ENCODE measurements around the gene CEP85L.

CEP85L gene

DNA sequence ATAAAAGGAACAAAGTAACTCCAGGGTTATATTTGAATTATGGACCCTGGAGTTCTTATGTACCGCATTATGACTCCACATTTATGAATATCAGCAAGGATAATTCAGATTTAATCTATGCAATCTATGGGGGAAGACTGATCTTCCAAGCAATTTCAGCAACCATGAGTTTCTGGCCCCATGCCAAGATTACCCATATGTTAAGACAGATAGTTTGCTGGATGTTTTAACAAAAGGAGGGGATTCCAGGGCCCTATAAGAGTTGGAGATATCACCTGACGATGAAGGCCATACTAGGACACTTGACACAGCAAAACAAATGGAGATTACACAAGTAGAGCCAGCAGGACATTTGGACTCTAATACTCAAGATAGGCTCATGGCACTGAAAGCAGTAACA is 149.2 kb downstream of the CEP85L start:
- DNase-seq (ENCODE audit: low read depth in 2 of 2, low spot score in 1 of 2), result no peak

GRCh38 chr6:118501765-118502164 is 149.6 kb downstream of the CEP85L start:
- DNase-seq (ENCODE audit: low read depth in 2 of 2, low spot score in 1 of 2), result no peak

DNA sequence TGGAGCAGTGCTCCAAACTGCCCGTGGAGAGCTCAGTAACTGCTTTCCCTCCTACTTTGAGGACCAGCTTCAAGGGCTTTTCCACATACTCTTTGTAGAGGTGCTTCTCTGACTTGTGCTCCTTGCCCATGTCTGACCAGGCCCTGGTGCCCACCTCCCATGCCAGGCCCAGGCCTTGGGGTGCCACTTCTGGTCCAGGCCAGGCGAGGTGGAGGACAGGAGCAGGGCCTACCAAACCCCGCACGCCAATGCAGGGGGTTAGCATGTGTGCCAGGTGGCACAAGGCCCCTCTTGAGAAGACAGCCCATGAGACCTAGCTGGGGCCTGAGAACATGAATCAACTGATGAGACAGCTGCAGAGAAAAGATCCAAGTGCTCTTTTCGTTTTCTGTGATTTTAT is 150.3 kb downstream of the CEP85L start:
- no peak for DNase-seq (ENCODE audit: low read depth in 2 of 2, low spot score in 1 of 2)

DNA sequence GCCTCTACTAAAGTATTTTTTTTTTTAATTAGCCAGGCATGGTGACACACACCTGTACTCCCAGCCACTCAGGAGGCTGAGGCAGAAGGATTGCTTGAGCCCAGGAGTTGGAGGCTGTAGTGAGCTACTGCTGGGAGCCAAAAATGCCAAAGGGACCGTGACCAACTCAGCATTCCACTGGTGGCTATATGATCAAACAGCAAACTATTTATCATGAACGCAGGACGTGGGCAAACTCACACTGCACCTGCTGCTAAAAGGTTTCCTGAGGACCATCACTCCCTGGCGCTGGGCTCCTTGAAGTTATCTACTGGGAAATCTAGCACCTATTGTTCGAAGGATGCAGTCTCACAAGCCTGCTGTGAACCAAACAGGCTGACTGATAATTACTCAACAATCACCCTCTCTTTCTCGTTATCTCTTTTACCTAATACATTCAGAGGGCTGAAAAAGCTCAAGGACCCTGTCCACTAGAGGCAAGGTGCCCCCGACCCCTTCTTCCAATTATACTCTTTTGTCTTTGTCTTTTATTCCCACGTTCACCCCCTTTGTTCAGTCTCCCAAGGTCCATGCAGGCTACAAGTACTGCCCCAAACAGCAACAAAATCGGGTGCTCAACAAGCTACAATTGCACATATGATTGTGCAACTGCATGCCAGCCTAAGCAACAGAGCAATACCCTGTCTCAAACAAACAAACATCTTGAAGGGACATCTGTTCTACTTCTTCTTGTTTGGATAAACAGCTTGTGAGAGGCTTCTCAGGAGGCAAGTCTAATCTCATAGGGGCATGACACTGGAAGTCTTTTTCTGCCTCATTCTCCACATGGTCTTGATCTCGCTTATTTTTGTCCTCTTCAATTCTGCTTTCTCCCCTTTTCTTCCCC is 151.0 kb downstream of the CEP85L start:
- no peak for DNase-seq (ENCODE audit: low read depth in 2 of 2, low spot score in 1 of 2)

GRCh38 chr6:118495485-118496280 is 155.7 kb downstream of the CEP85L start:
- DNase-seq (ENCODE audit: low read depth in 2 of 2, low spot score in 1 of 2), result no peak

- DNase-seq (ENCODE audit: low read depth in 2 of 2, low spot score in 1 of 2), result no peak
Measured at GRCh38 chr6:118494091-118494490, 157.3 kb downstream of the CEP85L start.

GRCh38 chr6:118489990-118490389 is 161.4 kb downstream of the CEP85L start:
- no peak for DNase-seq (ENCODE audit: low read depth in 2 of 2, low spot score in 1 of 2)

GRCh38 chr6:118488631-118489030 is 162.8 kb downstream of the CEP85L start:
- DNase-seq (ENCODE audit: low read depth in 2 of 2, low spot score in 1 of 2), result no peak

- no peak for DNase-seq (ENCODE audit: low read depth in 2 of 2, low spot score in 1 of 2)
Measured at GRCh38 chr6:118485601-118486550, 165.5 kb downstream of the CEP85L start.

DNA sequence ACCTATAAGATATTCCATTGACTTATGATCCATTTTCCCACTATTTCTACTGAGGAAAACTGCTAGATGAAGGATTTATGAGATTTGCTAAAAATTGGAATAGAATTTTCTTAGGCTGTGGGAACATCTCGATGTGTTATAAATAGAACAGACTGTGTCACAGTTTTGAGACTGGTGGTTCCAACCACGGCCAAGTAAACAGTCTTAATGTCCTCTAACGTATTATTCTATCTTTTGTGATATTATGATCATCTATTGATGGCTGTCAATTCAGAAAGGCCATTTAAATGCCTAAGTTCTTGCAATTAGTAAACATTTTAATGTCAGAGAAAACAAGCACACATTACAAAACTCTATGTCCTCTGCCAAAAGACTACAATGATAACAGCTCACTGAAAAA is 174.8 kb downstream of the CEP85L start:
- DNase-seq (ENCODE audit: low read depth in 2 of 2, low spot score in 1 of 2), result no peak

DNA sequence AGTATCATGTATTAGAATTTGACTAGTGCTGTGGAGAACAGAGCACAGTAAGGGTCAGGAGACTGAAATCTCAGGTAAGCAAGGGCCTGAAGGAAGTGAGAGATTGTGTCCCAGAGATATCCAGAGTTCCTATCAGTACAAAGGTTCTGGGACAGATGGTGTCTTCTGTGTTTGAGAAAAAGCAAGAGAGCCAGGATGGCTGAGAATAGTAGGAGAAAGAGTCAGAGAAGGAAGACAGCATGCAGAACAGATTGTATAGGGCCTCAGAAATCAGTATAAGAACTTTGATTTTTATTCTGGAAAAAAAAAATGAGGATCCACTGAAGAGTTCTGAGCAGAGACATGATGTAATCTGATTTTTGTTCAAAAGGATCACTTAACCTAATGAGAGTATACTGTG is 178.1 kb downstream of the CEP85L start:
- DNase-seq (ENCODE audit: low read depth in 2 of 2, low spot score in 1 of 2), result no peak

DNA sequence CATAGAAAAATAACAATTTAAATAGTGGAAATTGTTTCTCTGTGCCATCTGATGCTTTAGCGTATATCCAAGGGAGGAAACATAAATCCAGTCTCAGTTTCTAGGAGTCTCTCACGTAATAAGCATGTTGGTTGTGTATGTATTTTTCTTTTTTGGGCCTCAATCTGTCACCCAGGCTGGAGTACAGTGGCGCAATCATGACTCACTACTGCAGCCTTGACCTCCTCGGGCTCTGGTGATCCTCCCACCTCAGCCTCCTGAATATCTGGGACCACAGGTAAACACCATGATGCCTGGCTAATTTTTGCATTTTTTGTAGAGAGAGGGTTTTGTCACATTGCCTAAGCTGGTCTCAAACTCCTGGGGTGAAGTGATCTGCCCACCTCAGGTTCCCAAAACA is 181.9 kb downstream of the CEP85L start:
- DNase-seq (ENCODE audit: low read depth in 2 of 2, low spot score in 1 of 2), result no peak

DNA sequence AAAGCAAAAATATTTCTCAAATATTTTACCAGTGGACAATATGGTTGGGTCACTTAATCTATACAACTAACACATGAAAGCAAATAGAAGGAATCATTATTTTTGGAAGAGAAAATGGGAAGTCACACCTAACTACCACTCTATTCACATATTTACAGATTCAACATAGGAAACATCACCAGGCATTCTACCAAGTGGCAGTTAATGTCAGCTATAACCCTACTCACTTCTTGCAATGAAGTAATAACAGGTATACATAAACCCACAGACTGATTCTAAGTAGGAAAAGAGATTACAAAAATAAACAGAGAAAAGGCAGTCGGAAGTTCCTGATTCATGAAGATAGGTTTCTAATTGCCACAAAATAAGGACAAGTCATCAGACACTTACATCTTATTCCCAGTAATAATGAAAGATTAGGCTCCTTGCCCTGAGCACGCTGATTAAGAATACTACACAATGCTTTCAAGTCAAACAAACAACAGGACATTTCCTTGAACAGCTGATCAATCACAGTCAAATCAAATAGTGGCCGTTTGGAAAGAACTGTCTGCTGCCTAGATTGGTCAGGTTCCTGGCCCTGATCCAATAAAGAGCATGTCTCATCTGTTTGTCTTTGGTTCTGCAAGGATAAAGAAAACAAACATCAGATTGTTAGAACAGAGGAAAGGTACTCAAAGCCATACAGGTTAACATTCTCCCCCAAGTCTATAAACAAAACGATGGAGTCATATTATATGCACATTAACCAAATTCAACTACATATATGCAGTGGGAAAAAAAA is 182.5 kb downstream of the CEP85L start:
- DNase-seq (ENCODE audit: low read depth in 2 of 2, low spot score in 1 of 2), result no peak

- DNase-seq (ENCODE audit: low read depth in 2 of 2, low spot score in 1 of 2), result no peak
Measured at GRCh38 chr6:118467181-118467580, 184.2 kb downstream of the CEP85L start.

GRCh38 chr6:118464620-118465019 is 186.8 kb downstream of the CEP85L start:
- no peak for DNase-seq (ENCODE audit: low read depth in 2 of 2, low spot score in 1 of 2)

DNA sequence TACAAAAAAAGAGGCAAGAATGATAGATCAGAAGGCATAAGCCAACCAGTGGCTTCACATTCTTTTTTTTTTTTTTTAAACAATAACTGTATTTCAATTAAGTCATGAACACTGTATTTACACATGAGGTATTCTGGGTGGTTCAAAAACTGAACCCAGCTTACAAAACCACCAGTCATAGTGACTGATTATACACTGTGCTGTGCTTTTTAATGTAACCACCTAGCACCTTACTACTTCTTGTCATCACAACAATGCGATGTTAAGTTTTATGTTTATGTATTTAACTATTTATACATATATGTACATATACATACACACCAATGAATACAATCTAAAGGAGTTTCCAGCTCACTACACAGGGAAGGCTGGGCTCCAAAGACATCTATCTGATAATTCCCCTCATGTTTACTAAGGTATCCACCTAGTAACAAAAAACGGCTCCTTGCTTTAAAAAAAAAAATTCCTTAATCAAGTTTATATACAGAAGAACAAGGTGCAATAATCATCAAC is 190.4 kb downstream of the CEP85L start:
- DNase-seq (ENCODE audit: low read depth in 2 of 2, low spot score in 1 of 2), result no peak

GRCh38 chr6:118456982-118457381 is 194.4 kb downstream of the CEP85L start:
- no peak for DNase-seq (ENCODE audit: low read depth in 2 of 2, low spot score in 1 of 2)

GRCh38 chr6:118451839-118452238 is 199.6 kb downstream of the CEP85L start:
- no peak for DNase-seq (ENCODE audit: low read depth in 2 of 2, low spot score in 1 of 2)

DNA sequence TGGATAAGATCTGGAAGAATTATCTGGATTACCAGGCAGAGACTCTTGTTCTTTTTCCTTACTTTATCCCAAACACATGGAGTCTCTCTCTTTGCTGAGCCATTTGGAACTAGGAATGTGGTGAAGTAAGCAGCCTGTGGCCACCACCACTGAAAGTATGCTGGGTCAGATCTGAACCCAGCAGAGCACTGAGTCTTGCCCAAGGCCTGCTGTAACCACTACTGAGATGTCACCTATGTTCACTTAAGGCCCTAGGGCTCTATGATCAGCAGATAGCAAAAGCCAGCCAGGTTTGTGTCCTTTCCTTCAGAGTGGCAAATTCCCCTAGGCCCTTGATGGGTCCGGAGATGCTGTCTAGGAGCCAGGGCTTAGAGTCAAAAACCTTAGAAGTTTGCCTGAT is 206.6 kb downstream of the CEP85L start:
- no peak for DNase-seq (ENCODE audit: low read depth in 2 of 2, low spot score in 1 of 2)

GRCh38 chr6:118436482-118436881 is 214.9 kb downstream of the CEP85L start:
- DNase-seq (ENCODE audit: low read depth in 2 of 2, low spot score in 1 of 2), result no peak

Measured in stimulated activated CD8-positive, alpha-beta memory T cell treated with anti-CD3 and anti-CD28 coated beads, Interleukin-4, amount 100 ng/mL, for 4 hours (primary cell).